ENCODE data around the gene GMDS.

The GMDS gene

GRCh38 chr6:1736346-1737105 is 508.9 kb downstream of the GMDS start:
- in situ Hi-C loops (cut with MboI; ENCODE audit: low sequenced_read_pairs, unreplicated experiment) = no loop called here
- no peak for DNase-seq (ENCODE audit: low spot score)
- no peak for TF ChIP-seq CTCF (IDR thresholded peaks at IDR 0.05; ENCODE audit: borderline replicate concordance, control extremely low read depth, extremely low read depth, insufficient read depth, missing control alignments)

GRCh38 chr6:1735239-1735803 is 510.1 kb downstream of the GMDS start:
- in situ Hi-C loops (cut with MboI; ENCODE audit: low sequenced_read_pairs, unreplicated experiment) = no loop called here
- TF ChIP-seq CTCF (IDR thresholded peaks at IDR 0.05; ENCODE audit: borderline replicate concordance, control extremely low read depth, extremely low read depth, insufficient read depth, missing control alignments) = no peak
- no peak for DNase-seq (ENCODE audit: low spot score)

- in situ Hi-C loops (cut with MboI; ENCODE audit: low sequenced_read_pairs, unreplicated experiment) = no loop called here
- no peak for DNase-seq (ENCODE audit: low spot score)
- TF ChIP-seq CTCF (IDR thresholded peaks at IDR 0.05; ENCODE audit: borderline replicate concordance, control extremely low read depth, extremely low read depth, insufficient read depth, missing control alignments) = no peak
Observed at GRCh38 chr6:1730882-1731281, 514.5 kb downstream of the GMDS start.

GRCh38 chr6:1729750-1730140 is 515.7 kb downstream of the GMDS start:
- in situ Hi-C loops (cut with MboI; ENCODE audit: low sequenced_read_pairs, unreplicated experiment) = no loop called here
- DNase-seq (ENCODE audit: low spot score) = no peak
- TF ChIP-seq CTCF (IDR thresholded peaks at IDR 0.05; ENCODE audit: borderline replicate concordance, control extremely low read depth, extremely low read depth, insufficient read depth, missing control alignments) = no peak

GRCh38 chr6:1729133-1729749 is 516.2 kb downstream of the GMDS start:
- in situ Hi-C loops (cut with MboI; ENCODE audit: low sequenced_read_pairs, unreplicated experiment) = no loop called here
- no peak for TF ChIP-seq CTCF (IDR thresholded peaks at IDR 0.05; ENCODE audit: borderline replicate concordance, control extremely low read depth, extremely low read depth, insufficient read depth, missing control alignments)
- DNase-seq (ENCODE audit: low spot score) = no peak

GRCh38 chr6:1726341-1726768 is 519.0 kb downstream of the GMDS start:
- in situ Hi-C loops (cut with MboI; ENCODE audit: low sequenced_read_pairs, unreplicated experiment) = no loop called here
- DNase-seq (ENCODE audit: low spot score) = no peak
- no peak for TF ChIP-seq CTCF (IDR thresholded peaks at IDR 0.05; ENCODE audit: borderline replicate concordance, control extremely low read depth, extremely low read depth, insufficient read depth, missing control alignments)

Data from GM13976 (cell line).